ENCODE measurements around the gene THAP4. TPM values are rescaled to one million over a fixed set of nuclear protein-coding genes. Genes with fewer than 3 reads are reported as not detected.
A peak's percentile ranks its signal among the peaks of the same experiment; 100 is the strongest.
"Not testable (repeated sequence)": the region's sequence is repeated elsewhere in the genome, so short reads cannot be mapped to it uniquely, and the experiment has no call there.

Gene THAP4
- total RNA-seq, 1 donor from 2014 or later = 84.5 TPM

- ATAC-seq (no peak), DNase-seq (no peak)
- intact Hi-C loops (cut with micrococcal nuclease) = no loop called here
These were observed 64.9 kb downstream of the THAP4 start for GRCh38 chr2:241571821-241572620.

GRCh38 chr2:241570961-241571581 is 65.9 kb downstream of the THAP4 start:
- DNase-seq (no peak), ATAC-seq (peak; percentile 58)
- intact Hi-C loops (cut with micrococcal nuclease) = no loop called here

- DNase-seq (no peak), ATAC-seq (no peak)
- intact Hi-C loops (cut with micrococcal nuclease) = no loop called here
These were observed 67.1 kb downstream of the THAP4 start for GRCh38 chr2:241569831-241570281.

- ATAC-seq (no peak), DNase-seq (no peak)
- intact Hi-C loops (cut with micrococcal nuclease) = no loop called here
These were observed 68.2 kb downstream of the THAP4 start for GRCh38 chr2:241568726-241569125.

DNA sequence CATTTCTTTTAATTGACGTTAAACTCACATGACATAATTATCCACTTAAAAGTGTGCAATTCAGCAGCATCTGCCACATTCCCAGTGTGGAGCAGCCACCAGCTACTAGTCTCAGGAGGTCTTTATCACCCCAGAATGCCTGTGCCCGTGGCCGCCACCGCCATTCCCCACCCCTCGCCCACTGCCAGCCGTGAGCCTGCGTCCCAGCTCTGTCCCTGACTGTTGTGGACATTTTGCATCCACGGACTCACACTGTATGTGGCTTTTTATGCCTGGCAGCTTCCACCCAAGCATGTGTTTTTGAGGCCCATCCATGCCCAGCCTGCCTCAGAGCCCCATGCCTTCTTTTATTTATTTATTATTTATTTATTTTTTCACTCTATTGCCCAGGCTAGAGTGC is 69.2 kb downstream of the THAP4 start:
- DNase-seq = no peak
- intact Hi-C loops (cut with micrococcal nuclease) = no loop called here
- no peak for ATAC-seq

DNA sequence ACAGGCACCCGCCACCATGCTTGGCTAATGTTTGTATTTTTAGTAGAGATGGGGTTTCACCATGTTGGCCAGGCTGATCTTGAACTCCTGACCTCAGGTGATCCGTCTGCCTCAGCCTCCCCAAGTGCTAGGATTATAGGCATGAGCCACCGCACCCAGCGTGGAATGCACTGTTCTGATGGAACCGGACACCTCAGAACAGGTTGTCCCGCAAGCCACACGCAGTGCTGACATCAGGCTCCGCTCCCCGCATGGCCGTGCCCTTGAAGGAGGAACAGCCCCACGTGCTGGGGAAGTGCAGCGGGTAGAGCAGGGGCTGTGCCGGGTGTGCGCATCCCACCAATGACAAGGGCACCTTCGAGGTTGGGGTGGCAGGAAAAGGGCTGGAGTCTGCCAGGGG is 69.7 kb downstream of the THAP4 start:
- DNase-seq; ATAC-seq; intact Hi-C loops (cut with micrococcal nuclease): not testable (repeated sequence)

- intact Hi-C loops (cut with micrococcal nuclease) = no loop called here
- no peak for DNase-seq
- no peak for ATAC-seq
These were observed 70.5 kb downstream of the THAP4 start for GRCh38 chr2:241566468-241566867.

- intact Hi-C loops (cut with micrococcal nuclease); DNase-seq; ATAC-seq: not testable (repeated sequence)
These were observed 70.9 kb downstream of the THAP4 start for GRCh38 chr2:241566021-241566420.

DNA sequence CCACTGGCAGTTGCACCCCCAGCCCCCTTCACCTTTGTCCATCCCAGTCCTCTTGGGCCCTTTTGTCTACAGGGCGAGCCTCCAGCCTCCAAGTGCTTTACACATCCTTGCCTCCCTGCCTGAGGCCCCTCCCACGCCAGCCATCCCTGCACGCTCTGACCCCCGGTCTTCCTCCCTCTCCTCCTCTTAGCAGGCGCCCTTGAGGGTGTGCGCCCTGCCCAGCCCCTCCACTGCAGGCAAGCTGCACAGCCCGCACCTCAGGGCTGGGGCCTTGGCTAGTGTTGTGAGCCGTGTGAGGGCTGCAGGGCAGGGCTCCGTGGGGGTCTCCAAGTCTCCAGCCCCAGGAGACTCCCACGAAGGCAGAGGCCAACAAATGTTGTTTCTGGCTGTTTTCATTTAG is 71.5 kb downstream of the THAP4 start:
- DNase-seq = no peak
- no peak for ATAC-seq
- intact Hi-C loops (cut with micrococcal nuclease) = no loop called here

GRCh38 chr2:241564596-241565410 is 72.2 kb downstream of the THAP4 start:
- DNase-seq = no peak
- ATAC-seq = no peak
- intact Hi-C loops (cut with micrococcal nuclease) = no loop called here

DNA sequence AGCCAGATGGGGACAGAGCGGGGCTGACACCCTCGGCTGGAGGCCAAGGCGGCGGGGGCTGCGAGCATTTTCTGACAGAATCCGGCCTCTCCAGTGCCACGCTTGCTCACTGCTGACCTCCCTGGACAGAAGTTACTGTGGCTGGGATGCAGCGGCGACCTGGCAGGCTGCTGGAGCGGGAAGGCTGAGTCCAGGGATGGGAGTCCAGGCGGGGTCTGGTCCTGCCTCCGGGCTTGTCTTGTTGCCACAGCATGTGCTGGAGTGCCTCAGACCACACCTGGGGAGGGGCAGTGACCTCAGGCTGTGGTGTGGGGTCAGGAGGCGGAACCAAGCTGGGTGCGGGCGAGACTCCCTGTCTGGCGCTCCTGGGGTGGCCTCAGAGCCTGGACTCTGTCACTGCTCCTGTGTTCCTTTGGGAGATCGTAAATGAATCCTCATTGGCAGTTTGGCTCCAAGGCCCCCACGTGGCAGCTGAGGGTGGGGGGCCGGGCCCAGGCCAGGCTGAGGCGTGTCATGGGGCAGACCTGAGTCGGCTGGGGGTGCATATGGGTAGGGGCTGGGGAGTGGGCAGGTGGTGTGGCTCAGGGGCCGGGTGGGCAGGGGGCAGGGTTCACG is 72.9 kb downstream of the THAP4 start:
- ATAC-seq (no peak), DNase-seq (no peak)
- intact Hi-C loops (cut with micrococcal nuclease) = no loop called here

DNA sequence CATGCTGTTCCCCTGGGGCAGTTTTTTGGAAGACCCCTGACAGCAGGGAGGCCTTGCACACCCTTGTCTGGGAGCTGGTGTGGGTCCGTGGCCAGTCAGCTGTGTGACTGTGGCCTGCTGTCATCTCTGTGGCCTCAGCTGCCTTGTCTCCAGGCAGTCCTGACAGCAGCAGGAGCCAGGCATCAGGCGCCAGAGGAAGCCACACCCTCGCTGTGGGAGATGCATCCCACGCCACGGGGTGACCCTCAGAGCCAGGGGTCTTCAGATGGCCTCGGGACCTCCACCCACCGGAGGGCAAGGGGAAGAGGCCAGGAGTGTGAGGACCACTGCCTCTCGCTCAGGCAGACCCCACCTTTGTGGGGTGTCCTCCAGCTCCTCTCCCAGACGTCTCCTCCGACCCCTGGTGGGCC is 73.4 kb downstream of the THAP4 start:
- intact Hi-C loops (cut with micrococcal nuclease) = no loop called here
- ATAC-seq = no peak
- DNase-seq = no peak

GRCh38 chr2:241563031-241563507 is 73.9 kb downstream of the THAP4 start:
- DNase-seq (no peak), ATAC-seq (no peak)
- intact Hi-C loops (cut with micrococcal nuclease) = no loop called here

DNA sequence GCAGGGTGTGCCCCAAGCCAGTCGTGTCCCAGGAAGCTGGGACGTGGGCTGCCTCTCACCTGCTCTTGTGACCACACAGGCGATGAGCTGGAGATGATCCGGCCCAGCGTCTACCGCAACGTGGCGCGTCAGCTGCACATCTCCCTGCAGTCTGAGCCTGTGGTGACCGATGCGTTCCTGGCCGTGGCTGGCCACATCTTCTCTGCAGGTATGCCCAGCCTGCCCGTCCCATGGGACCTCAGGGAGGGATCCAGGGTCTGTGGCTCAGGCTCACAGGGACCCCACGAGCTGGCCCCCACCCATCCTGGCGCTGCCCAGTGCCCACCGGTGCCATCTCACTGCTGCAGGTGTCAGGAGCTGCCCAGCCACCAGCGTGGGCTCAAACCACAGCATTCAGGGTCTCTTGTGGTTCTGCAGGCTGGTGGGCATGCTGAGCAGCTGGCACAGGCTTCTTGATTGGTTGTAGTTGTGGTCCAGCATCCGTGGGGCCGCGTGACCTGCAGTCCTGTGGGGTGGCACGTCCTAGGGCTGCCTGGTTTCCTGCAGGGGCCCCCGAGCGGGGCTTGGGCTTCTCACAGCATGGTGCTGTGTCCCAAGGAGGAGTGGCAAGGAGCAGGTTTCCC is 74.6 kb downstream of the THAP4 start:
- ATAC-seq (no peak), DNase-seq (no peak)
- intact Hi-C loops (cut with micrococcal nuclease) = no loop called here

GRCh38 chr2:241561832-241562231 is 75.1 kb downstream of the THAP4 start:
- ATAC-seq = peak; percentile 64
- intact Hi-C loops (cut with micrococcal nuclease) = no loop called here
- DNase-seq = peak; percentile 71

DNA sequence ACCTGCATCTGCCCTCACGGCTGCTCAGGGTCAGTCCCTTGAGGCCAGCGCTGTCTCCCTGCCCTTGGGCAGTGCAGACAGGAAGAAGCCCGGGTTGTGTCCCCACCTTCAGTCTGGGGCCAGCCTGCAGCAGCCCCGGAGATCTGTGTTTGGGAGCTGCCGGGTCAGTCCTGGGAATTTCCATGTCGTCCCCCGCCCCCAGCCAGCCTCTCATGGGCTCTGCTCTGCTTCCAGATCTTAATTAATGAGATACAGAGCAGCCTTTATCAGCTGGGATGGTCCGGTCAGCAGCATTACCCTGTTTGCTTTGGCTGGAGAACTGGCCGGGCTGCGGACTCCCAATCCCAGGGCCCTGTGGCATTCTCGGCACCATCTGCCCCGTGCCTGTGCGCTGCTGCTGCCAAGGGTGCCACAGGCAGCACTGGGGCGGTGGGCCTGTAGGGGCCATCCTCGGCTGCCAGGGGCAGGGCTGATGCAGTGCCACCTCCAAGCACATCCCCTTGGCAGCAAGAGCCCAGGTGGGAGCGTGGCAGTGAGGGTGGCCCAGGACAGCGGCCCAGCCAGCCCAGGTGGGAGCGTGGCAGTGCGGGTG is 76.0 kb downstream of the THAP4 start:
- DNase-seq (no peak), ATAC-seq (no peak)
- intact Hi-C loops (cut with micrococcal nuclease) = no loop called here

DNA sequence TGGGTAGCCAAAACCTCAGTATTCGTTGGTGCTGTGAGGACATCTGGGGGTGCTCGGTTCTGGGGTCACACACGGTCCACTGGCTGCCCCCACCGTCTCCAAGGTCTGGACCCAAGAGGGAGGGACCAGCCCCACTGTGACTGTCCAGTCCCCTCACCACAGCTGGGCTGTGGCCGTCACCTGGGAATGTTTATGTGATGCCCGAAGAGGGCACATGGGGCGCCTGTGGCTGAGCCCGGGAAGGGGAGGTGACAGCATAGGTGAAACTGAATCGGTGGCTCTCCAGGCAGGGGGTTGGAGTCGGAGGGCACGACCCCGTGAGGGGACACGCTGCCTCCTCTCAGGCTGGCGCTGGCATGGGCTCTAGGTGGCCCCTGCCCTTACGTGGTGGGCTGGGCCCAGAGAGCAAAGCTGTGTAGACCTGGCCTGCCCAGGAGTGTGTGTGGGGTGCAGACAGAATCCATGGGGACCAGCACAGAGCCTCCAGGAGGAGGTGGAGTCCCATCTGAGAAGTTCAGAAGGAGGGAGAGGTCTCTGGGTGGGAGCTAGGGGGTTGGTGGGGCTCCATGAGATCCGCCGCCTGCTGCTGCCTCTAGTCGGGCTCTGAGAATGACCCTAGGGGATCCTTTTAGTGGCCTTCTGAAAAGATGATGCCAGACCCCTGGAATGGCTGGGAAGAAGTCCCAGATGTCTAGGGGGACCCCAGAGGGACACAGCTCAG is 76.6 kb downstream of the THAP4 start:
- no peak for ATAC-seq
- intact Hi-C loops (cut with micrococcal nuclease) = no loop called here
- DNase-seq = no peak
